WTC11 (cell line): ENCODE data around the gene BCL7C.

Source experiments
- ETV6 ChIP-seq: sonication (generic); formaldehyde crosslinking; IDR thresholded peaks from 2 replicates; pipeline ENCODE4 v1.8.1; 2022; ENCODE audit warnings: mild to moderate bottlenecking, missing genetic modification reagents
- GABPB1 ChIP-seq: sonication (generic); formaldehyde crosslinking; IDR thresholded peaks from 2 replicates; pipeline ENCODE4 v1.8.1; 2023; ENCODE audit warnings: mild to moderate bottlenecking, missing genetic modification reagents
- NFYB ChIP-seq: sonication (generic); formaldehyde crosslinking; conservative IDR thresholded peaks from 2 replicates; pipeline ENCODE4 v1.8.0; 2022; ENCODE audit warnings: low read depth, missing genetic modification reagents
- NR1H2 ChIP-seq: sonication (generic); formaldehyde crosslinking; IDR thresholded peaks from 2 replicates; pipeline ENCODE4 v1.9.0; 2021; ENCODE audit warnings: mild to moderate bottlenecking, moderate library complexity, missing genetic modification reagents
- NR2C2 ChIP-seq: sonication (generic); formaldehyde crosslinking; IDR thresholded peaks from 2 replicates; pipeline ENCODE4 v1.8.0; 2022; ENCODE audit warnings: mild to moderate bottlenecking, missing genetic modification reagents
- SP1 ChIP-seq: sonication (generic); formaldehyde crosslinking; conservative IDR thresholded peaks from 2 replicates; pipeline ENCODE4 v1.8.1; 2022; ENCODE audit warnings: missing genetic modification reagents
- ZNF138 ChIP-seq: sonication (generic); formaldehyde crosslinking; conservative IDR thresholded peaks from 2 replicates; pipeline ENCODE4 v1.8.1; 2022; ENCODE audit warnings: mild to moderate bottlenecking, moderate library complexity, missing genetic modification reagents
- ZNF232 ChIP-seq: sonication (generic); formaldehyde crosslinking; IDR thresholded peaks from 2 replicates; pipeline ENCODE4 v1.8.0; 2022; ENCODE audit warnings: mild to moderate bottlenecking, missing genetic modification reagents
- ZNF416 ChIP-seq: fragments of 250-450 bp; sonication (Bioruptor Pico); IDR thresholded peaks from 2 replicates; pipeline ENCODE4 v1.9.0; 2021; ENCODE audit warnings: mild to moderate bottlenecking, inconsistent platforms
- TF ChIP-seq, protein P1 (sequence below): sonication (generic); formaldehyde crosslinking; IDR thresholded peaks from 2 replicates; pipeline ENCODE4 v1.8.1; 2023; ENCODE audit warnings: mild to moderate bottlenecking, missing genetic modification reagents, moderate library complexity
- TF ChIP-seq, protein P2 (sequence below): fragments of 200-600 bp; IDR thresholded peaks from 2 replicates; pipeline ENCODE4 v1.8.0; 2022; ENCODE audit warnings: antibody characterized with exemption
- TF ChIP-seq, protein P3 (sequence below): sonication (generic); formaldehyde crosslinking; IDR thresholded peaks from 2 replicates; pipeline ENCODE4 v1.8.1; 2022; ENCODE audit warnings: low read depth, mild to moderate bottlenecking, moderate library complexity, missing genetic modification reagents, borderline replicate concordance

DNA sequence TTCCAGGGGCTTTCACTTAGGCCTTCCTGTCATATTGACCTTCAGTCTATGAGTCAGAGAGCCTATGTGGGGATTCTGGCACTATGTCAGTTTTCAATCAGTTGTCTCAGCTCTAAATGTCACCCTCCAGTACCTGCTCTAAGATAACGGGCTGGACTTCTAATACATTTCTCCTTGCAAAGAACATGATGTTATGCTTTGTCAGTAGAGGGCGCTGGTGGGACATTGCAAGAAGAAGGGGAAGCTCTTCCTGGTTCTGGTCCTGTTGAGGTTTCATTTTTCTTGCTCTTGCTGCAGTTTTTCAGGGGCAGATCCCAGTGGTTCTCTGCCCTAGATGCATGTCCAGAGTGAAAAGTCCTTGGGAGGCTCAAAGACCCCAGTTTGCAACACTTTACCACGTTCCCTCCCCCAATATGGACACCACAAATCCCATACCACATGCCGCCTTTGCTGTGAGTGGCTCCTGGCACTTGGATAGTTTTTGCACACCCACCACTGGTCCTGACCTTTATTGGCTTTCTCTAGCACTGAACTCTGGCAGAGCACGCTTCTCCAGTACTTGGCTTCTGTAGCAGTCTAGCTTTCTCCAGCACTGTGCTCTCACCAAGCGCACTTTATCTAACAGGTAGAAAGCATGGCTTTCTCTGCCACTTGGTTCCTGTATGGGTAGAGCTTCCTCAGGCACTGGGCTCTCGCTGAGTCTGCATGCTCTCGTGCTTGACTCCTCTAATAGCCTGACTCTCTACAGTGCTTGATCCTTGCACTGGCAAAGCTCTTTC is 49.0 kb downstream of the BCL7C start:
- TF ChIP-seq, protein P1, sequence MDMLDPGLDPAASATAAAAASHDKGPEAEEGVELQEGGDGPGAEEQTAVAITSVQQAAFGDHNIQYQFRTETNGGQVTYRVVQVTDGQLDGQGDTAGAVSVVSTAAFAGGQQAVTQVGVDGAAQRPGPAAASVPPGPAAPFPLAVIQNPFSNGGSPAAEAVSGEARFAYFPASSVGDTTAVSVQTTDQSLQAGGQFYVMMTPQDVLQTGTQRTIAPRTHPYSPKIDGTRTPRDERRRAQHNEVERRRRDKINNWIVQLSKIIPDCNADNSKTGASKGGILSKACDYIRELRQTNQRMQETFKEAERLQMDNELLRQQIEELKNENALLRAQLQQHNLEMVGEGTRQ (CRISPR knock-in tag), result no peak
- no peak for TF ChIP-seq NR1H2 (CRISPR knock-in tag)
- no peak for TF ChIP-seq ETV6 (CRISPR knock-in tag)
- TF ChIP-seq, protein P2, sequence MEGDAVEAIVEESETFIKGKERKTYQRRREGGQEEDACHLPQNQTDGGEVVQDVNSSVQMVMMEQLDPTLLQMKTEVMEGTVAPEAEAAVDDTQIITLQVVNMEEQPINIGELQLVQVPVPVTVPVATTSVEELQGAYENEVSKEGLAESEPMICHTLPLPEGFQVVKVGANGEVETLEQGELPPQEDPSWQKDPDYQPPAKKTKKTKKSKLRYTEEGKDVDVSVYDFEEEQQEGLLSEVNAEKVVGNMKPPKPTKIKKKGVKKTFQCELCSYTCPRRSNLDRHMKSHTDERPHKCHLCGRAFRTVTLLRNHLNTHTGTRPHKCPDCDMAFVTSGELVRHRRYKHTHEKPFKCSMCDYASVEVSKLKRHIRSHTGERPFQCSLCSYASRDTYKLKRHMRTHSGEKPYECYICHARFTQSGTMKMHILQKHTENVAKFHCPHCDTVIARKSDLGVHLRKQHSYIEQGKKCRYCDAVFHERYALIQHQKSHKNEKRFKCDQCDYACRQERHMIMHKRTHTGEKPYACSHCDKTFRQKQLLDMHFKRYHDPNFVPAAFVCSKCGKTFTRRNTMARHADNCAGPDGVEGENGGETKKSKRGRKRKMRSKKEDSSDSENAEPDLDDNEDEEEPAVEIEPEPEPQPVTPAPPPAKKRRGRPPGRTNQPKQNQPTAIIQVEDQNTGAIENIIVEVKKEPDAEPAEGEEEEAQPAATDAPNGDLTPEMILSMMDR, result peak; percentile 56; the same call in 1 of the 2 replicates
- no peak for TF ChIP-seq NR2C2 (CRISPR knock-in tag)
- TF ChIP-seq NFYB (CRISPR knock-in tag), result no peak
- no peak for TF ChIP-seq SP1
- no peak for TF ChIP-seq ZNF416 (CRISPR knock-in tag)
- TF ChIP-seq ZNF138 (CRISPR knock-in tag), result no peak
- TF ChIP-seq GABPB1 (CRISPR knock-in tag), result peak; percentile 32; the same call in 1 of the 2 replicates
- no peak for TF ChIP-seq ZNF232 (CRISPR knock-in tag)
- TF ChIP-seq, protein P3, sequence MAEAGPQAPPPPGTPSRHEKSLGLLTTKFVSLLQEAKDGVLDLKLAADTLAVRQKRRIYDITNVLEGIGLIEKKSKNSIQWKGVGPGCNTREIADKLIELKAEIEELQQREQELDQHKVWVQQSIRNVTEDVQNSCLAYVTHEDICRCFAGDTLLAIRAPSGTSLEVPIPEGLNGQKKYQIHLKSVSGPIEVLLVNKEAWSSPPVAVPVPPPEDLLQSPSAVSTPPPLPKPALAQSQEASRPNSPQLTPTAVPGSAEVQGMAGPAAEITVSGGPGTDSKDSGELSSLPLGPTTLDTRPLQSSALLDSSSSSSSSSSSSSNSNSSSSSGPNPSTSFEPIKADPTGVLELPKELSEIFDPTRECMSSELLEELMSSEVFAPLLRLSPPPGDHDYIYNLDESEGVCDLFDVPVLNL (CRISPR knock-in tag), result no peak
